Measurements from ENCODE around the gene CLN6. TPM values are rescaled to one million over a fixed set of nuclear protein-coding genes. Genes with fewer than 3 reads are reported as not detected.

CLN6 gene
- total and polyA plus RNA-seq, 9 of the 15 experiments (the other 6 are each of a cell fraction or from before 2014, with no cell fraction given) = 0.71 to 53.3 (median 39.3) TPM

DNA sequence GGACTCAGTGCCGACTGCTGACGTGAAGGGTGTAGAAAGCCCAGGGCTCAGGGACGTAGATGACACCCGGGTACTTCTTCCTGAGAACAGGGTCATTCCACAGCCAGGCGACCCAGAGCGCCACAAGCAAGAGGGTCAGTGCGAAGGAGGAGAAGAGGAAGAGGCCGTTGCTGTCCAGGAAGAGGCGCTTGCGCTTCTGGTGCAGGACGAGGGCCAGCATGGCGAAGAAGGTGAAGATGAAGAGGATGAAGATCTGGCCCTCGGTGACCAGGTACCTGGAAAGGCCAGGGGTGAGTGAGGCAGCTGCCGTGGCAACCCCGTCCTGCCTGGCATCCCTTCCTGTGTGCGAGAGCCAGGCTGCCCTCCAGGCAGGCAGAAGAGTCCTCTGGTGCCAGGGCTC, 21.4 kb downstream of the CLN6 start (continued):
- TF ChIP-seq, protein P1, sequence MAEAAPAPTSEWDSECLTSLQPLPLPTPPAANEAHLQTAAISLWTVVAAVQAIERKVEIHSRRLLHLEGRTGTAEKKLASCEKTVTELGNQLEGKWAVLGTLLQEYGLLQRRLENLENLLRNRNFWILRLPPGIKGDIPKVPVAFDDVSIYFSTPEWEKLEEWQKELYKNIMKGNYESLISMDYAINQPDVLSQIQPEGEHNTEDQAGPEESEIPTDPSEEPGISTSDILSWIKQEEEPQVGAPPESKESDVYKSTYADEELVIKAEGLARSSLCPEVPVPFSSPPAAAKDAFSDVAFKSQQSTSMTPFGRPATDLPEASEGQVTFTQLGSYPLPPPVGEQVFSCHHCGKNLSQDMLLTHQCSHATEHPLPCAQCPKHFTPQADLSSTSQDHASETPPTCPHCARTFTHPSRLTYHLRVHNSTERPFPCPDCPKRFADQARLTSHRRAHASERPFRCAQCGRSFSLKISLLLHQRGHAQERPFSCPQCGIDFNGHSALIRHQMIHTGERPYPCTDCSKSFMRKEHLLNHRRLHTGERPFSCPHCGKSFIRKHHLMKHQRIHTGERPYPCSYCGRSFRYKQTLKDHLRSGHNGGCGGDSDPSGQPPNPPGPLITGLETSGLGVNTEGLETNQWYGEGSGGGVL (CRISPR knock-in tag; IDR thresholded peaks at IDR 0.05) = no peak
- TF ChIP-seq, protein P2, sequence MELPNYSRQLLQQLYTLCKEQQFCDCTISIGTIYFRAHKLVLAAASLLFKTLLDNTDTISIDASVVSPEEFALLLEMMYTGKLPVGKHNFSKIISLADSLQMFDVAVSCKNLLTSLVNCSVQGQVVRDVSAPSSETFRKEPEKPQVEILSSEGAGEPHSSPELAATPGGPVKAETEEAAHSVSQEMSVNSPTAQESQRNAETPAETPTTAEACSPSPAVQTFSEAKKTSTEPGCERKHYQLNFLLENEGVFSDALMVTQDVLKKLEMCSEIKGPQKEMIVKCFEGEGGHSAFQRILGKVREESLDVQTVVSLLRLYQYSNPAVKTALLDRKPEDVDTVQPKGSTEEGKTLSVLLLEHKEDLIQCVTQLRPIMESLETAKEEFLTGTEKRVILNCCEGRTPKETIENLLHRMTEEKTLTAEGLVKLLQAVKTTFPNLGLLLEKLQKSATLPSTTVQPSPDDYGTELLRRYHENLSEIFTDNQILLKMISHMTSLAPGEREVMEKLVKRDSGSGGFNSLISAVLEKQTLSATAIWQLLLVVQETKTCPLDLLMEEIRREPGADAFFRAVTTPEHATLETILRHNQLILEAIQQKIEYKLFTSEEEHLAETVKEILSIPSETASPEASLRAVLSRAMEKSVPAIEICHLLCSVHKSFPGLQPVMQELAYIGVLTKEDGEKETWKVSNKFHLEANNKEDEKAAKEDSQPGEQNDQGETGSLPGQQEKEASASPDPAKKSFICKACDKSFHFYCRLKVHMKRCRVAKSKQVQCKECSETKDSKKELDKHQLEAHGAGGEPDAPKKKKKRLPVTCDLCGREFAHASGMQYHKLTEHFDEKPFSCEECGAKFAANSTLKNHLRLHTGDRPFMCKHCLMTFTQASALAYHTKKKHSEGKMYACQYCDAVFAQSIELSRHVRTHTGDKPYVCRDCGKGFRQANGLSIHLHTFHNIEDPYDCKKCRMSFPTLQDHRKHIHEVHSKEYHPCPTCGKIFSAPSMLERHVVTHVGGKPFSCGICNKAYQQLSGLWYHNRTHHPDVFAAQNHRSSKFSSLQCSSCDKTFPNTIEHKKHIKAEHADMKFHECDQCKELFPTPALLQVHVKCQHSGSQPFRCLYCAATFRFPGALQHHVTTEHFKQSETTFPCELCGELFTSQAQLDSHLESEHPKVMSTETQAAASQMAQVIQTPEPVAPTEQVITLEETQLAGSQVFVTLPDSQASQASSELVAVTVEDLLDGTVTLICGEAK (IDR thresholded peaks at IDR 0.05) = no peak
- TF ChIP-seq, protein P2 (CRISPR knock-in tag; IDR thresholded peaks at IDR 0.05) = no peak
- TF ChIP-seq ZNF431 (CRISPR knock-in tag; IDR thresholded peaks at IDR 0.05) (no peak), ZFP1 (CRISPR knock-in tag; IDR thresholded peaks at IDR 0.05) (no peak), PHB (CRISPR knock-in tag; IDR thresholded peaks at IDR 0.05) (no peak), BDP1 (IDR thresholded peaks at IDR 0.05; ENCODE audit: insufficient read depth, insufficient read length) (no peak), XRCC3 (IDR thresholded peaks at IDR 0.05) (no peak), SIX5 (IDR thresholded peaks at IDR 0.05; ENCODE audit: borderline replicate concordance in 1 of 2, insufficient read depth in 1 of 2, low read depth in 1 of 2, low read length in 2 of 2) (no peak), HNRNPK (IDR thresholded peaks at IDR 0.05; ENCODE audit: low read depth, low read length, poor library complexity, severe bottlenecking) (no peak), MAFK (IDR thresholded peaks at IDR 0.05; ENCODE audit: low read length) (no peak)
